Measurements from ENCODE around the gene OR51I2.

Gene OR51I2

GRCh38 chr11:5505363-5506048 is 56.4 kb downstream of the OR51I2 start:
- DNase-seq (ENCODE audit: low read depth in 1 of 2, low spot score in 1 of 2), result no peak

All from activated T-helper 1 cell treated with anti-CD3 and anti-CD28 coated beads, Interleukin-2, amount 50 U/mL, for 16 hours (primary cell).